ENCODE results near the gene TDRD15.

Gene TDRD15

DNA sequence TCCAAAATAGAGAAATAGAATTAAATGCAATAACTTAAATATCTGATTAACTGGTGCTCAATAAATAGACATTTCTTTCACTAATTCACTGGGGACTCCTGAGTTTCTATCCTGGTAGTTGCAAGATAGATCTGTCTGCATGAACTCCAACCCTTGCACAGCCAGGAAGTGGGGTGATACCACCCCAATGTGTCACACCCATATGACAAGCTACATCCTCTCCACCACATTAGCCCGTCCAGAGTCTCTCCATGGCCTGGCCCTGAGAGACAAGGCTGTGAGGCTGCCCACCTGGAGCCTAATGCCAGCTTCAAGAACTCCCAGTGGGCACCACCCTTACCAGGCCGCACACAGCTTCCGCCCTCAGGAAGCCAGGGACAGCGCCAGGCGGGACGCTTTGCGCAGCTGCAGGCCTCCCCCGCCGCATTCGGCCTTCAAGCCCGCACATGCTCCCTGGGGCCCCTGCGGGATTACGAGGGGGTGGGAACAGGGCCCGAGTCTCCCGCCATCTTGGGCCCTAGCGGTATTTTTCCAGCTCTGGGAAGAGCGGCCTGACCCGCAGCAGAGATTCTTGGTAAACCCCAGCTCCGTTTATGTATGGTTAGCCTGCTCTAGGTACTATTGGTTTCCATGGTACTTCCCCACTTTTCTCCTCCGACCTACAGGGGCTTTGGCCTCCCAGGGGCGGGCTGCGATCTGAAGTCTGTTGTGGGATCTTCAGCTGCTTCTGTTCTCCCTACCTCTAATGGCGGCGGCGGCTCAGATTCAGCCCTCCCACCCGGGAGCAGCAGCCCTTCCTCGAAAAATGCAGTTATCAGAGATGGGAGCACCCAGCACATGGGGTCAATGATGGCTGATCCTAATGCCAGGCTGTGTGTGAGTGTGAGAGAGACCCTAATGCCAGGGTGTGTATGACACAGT is at the start of gene TDRD15:
Gene TDRD15, plus strand, starts transcription at position 496 of the 921 bp plus-strand sequence. CDS start 13,500 bp downstream, outside the sequence.
- Histone ChIP-seq H3K4me1 (no peaks in the 10 kb centered on the region), H3K36me3 (no peaks in the 10 kb centered on the region), H3K27ac (no peak within 1 kb of the TSS), H3K9me3 (no peaks in the 10 kb centered on the region), H3K4me3 (no peak within 1 kb of the TSS), H3K27me3 (no peaks in the 10 kb centered on the region)
- intact Hi-C loops (cut with DNase I; ENCODE audit: low total_unique reads), result no loop called here
- DNase-seq, result no peak
- TF ChIP-seq, protein P1, sequence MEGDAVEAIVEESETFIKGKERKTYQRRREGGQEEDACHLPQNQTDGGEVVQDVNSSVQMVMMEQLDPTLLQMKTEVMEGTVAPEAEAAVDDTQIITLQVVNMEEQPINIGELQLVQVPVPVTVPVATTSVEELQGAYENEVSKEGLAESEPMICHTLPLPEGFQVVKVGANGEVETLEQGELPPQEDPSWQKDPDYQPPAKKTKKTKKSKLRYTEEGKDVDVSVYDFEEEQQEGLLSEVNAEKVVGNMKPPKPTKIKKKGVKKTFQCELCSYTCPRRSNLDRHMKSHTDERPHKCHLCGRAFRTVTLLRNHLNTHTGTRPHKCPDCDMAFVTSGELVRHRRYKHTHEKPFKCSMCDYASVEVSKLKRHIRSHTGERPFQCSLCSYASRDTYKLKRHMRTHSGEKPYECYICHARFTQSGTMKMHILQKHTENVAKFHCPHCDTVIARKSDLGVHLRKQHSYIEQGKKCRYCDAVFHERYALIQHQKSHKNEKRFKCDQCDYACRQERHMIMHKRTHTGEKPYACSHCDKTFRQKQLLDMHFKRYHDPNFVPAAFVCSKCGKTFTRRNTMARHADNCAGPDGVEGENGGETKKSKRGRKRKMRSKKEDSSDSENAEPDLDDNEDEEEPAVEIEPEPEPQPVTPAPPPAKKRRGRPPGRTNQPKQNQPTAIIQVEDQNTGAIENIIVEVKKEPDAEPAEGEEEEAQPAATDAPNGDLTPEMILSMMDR (IDR thresholded peaks at IDR 0.05), result no peak

DNA sequence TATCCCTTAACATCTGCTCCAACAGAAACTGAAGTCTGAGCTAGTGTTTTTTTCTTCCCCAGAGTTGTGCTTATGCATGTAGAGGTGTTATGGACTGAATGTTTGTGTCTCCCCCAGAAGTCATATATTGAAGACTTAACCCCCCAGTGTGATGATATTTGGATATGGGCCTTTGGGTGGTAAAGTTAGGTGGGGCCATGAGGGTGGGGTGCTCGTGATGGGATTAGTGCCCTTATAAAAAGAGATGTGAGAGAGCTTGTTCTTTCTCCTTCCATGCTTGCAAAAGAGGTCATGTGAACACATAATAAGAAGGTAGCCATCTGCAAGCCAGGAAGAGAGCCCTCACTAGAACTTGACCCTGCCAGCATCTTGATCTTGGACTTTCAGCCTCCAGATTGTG is 45.5 kb upstream of the TDRD15 start:
- H3K4me1 ChIP-seq, result no peaks in the 10 kb centered on the region
- H3K4me3 ChIP-seq, result no peak overlapping the region
- no peaks in the 10 kb centered on the region for H3K27me3 ChIP-seq
- H3K9me3 ChIP-seq, result peaks cover 0 to 7% (median 6%) of the 10 kb centered on the region in 3 donors
- H3K27ac ChIP-seq, result no peak overlapping the region
- intact Hi-C loops (cut with DNase I; ENCODE audit: low total_unique reads), result no loop called here
- no peaks in the 10 kb centered on the region for H3K36me3 ChIP-seq
- TF ChIP-seq, protein P1 (IDR thresholded peaks at IDR 0.05), result no peak
- DNase-seq, result no peak

DNA sequence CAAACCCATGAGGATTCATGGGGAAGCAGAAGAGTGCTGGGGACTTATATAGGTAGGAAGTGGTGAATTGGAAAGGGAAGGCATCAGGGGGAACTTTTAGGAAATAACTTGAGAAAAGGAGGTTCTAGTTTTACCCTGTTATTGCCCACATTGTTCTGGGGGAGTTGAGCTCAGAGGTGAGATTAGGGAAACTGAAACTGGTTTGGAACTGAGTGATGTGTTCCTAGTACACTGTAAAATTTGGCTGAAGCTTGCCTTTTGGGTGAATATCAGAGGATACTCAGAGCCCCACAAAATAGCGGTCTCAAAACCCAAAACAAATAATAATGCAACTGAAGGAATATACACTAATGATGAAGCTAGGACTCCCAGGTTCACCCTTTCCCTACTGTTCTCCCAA is 40.3 kb upstream of the TDRD15 start:
- TF ChIP-seq, protein P1 (IDR thresholded peaks at IDR 0.05), result no peak
- Histone ChIP-seq H3K4me1 (no peaks in the 10 kb centered on the region), H3K27ac (no peak overlapping the region), H3K4me3 (no peak overlapping the region), H3K36me3 (no peaks in the 10 kb centered on the region), H3K9me3 (peaks cover 0 to 2% (median 1%) of the 10 kb centered on the region in 3 donors), H3K27me3 (no peaks in the 10 kb centered on the region)
- intact Hi-C loops (cut with DNase I; ENCODE audit: low total_unique reads), result no loop called here
- DNase-seq, result no peak

DNA sequence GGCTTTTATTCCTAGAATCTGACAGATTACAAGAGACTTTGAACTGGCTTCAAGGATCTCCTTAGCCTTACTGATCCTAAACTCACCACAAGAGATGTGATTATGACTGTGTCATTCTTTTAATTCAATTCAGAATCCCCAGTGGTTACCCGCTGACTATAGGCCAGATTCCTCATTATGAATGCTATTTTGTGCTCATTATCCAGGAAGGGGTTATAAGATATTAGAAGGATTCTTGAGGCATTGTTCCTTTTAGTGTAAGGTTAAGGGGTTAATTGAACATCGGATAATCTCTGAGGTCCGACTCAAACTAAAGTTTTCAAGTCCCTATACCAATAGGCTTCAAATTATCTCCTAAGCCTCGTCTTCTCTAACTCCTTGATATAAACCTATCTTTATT is 39.4 kb upstream of the TDRD15 start:
- intact Hi-C loops (cut with DNase I; ENCODE audit: low total_unique reads), result no loop called here
- H3K9me3 ChIP-seq, result no peaks in the 10 kb centered on the region
- H3K36me3 ChIP-seq, result no peaks in the 10 kb centered on the region
- no peak overlapping the region for H3K4me3 ChIP-seq
- H3K27ac ChIP-seq, result no peak overlapping the region
- no peaks in the 10 kb centered on the region for H3K4me1 ChIP-seq
- H3K27me3 ChIP-seq, result no peaks in the 10 kb centered on the region
- no peak for DNase-seq
- TF ChIP-seq, protein P1 (IDR thresholded peaks at IDR 0.05), result no peak

DNA sequence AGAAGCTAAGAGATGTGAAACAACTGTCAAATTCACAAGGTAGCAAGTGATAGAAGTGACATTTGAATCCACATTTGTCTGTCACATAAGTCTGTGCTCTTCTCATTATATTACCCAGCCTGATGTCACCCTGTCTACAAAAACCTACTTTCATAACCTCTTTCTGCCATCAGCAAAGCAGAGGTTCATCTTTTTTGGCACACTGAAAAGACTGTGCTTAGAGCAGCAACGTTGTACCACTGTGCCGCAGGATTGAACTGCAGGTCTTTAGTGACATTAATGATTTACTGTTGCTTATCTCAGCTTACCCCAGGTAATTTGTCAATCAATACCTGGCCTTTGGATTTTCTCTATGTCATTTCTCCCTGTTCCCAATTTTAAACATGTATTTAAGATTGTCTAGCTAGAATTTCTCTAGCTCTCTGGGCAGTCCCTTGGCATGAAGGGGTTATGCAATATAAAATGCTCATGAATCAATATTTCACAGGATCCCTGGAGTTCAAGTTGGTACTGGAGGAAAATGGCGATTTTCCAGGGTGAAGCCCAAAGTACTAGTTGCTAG is 31.4 kb upstream of the TDRD15 start:
- no peaks in the 10 kb centered on the region for H3K4me1 ChIP-seq
- H3K27ac ChIP-seq, result no peak overlapping the region
- no peak for DNase-seq
- TF ChIP-seq, protein P1 (IDR thresholded peaks at IDR 0.05), result no peak
- H3K27me3 ChIP-seq, result no peaks in the 10 kb centered on the region
- no peaks in the 10 kb centered on the region for H3K36me3 ChIP-seq
- intact Hi-C loops (cut with DNase I; ENCODE audit: low total_unique reads), result no loop called here
- no peaks in the 10 kb centered on the region for H3K9me3 ChIP-seq
- no peak overlapping the region for H3K4me3 ChIP-seq

Measured in tibial artery (tissue), 4 donors.